GM21390 (cell line): Measurements from ENCODE around the gene RALGPS2.

ENCODE experiments used
- ATAC-seq: cut with Tn5 transposase; IDR thresholded peaks from one replicate; pipeline ENCODE4 v1.9.1; 2021; ENCODE audit not compliant: unreplicated experiment

Gene RALGPS2

GRCh38 chr1:178960482-178961240 lies 235.6 kb downstream of the RALGPS2 start:
- ATAC-seq = no peak

DNA sequence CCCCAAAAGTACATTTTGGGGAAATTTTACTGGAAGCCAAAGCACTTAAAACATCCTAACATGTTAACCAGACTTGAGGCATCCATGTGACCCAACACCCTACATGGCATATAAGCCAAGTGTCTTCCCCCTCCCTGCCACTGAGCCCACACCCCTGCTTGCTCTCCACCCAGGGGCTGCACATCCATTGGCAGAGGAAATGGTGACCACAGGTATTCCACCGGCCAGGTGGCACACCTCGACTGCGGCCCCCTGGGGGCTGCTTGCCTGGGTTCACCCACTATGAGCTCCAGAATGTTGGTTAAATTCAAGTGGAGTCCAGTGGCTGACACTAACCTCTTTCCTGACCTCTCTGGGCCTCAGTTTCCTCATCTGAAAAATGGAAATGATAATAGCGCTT lies 236.3 kb downstream of the RALGPS2 start:
- no peak for ATAC-seq

DNA sequence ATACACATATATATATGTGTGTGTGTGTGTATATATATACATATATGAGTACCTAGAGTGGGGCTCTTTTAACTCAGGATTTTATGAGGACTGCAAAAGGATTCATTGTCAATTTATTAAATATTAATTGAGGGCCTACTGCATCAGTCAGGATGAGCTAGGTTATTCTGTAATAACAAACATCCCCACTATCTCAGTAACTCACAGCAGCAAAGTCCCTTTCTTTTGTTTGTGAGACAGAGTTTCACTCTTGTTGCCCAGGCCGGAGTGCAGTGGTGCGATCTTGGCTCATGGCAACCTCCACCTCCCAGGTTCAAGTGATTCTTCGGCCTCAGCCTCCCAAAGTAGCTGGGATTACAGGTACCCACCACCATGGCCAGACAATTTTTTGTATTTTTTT lies 236.8 kb downstream of the RALGPS2 start:
- ATAC-seq = no peak

DNA sequence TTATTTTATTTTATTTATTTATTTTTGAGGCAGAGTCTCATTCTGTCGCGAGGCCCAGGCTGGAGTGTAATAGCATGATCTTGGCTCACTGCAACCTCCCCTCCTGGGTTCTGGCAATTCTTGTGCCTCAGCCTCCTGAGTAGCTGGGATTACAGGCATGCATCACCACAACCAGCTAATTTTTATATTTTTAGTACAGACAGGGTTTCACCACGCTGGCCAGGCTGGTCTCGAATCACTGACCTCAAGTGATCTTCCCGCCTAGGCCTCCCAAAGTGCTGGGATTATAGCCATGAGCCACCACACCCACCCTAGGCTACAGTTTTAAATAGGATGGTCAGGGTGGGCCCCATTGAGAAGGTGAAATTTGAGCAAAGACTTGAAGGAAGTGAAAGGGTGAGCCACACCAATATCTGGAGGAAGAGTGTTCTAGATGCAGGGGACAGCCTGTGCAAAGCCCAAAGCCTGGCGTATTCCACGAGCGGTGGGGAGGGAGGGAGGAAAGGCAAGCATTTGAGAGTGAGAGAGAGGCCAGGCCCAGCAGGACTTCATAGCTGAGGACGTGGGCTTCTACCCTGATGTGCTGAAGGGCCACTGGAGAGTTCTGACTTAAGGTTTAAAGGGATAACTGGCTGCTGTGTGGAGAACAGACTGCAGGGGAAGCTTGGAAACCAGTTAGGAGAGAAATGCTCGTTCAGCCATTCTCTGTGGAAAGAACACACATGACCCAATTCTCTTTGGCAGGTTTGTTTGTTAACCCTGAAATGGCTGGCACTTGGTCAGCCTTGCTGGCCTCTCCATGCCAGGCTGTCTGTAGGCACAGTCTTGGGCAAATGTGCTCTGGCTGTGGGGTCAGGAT lies 238.0 kb downstream of the RALGPS2 start:
- ATAC-seq = no peak

- ATAC-seq = no peak
Measured at GRCh38 chr1:178964469-178965330, 239.7 kb downstream of the RALGPS2 start.

DNA sequence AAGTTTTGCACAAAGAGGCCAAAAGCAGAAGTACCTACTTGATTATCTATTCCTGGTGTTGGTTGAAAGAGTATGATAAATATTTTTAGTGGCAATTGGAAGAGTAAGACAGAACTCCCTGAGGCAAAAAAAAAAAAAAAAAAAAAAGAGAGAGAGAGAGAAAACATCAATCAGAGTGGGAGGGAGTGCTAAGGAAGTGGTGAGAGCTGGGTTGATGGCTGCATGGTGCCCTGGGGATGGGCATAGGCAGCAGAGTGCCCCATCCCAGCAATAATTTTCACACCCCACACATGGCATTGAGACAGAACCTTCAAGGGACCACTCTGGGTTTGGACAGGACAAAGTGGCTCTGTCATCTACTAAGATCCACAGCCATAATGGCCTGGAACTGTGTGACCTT lies 241.3 kb downstream of the RALGPS2 start:
- ATAC-seq = no peak

- no peak for ATAC-seq
Measured at GRCh38 chr1:178969226-178969987, 244.4 kb downstream of the RALGPS2 start.

DNA sequence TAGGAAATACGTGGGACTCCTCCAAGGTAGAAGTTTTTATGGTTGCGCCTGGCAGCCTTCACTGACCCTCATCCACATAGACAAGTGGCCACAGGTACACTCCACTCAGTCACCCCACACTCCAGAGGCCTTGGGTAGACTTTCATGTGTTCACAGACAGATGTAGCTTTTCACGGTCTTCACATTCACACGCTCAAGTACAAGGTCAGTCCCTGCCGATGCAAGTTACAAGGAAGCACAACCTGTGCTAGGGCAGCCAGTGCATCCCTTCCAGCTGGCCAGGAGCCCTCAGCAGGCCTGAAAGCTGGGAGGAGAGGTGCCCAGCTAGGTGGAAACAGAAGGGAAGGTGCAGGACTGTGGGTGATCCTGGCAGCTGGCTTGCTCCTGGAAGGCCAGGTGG lies 245.1 kb downstream of the RALGPS2 start:
- ATAC-seq = no peak
